K562 (cell line): ENCODE data around the gene ZNF280C. TPM values are rescaled to one million over a fixed set of nuclear protein-coding genes. Genes with fewer than 3 reads are reported as not detected.

Experiments used
- CHD1 ChIP-seq: fragments of 200-600 bp; sonication (generic); IDR thresholded peaks from one replicate; pipeline ENCODE4 v1.6.1; 2012; ENCODE audit warnings: mild to moderate bottlenecking, moderate library complexity, low read length, inconsistent platforms
- DMBX1 ChIP-seq: fragments of 250-450 bp; sonication (Bioruptor Pico); IDR thresholded peaks from 2 replicates; pipeline ENCODE4 v1.8.0; 2022; ENCODE audit warnings: inconsistent platforms, mild to moderate bottlenecking, moderate library complexity, borderline replicate concordance
- FUS ChIP-seq: fragments of 200-400 bp; formaldehyde crosslinking; optimal IDR thresholded peaks from 2 replicates; pipeline ENCODE3; 2017; ENCODE audit warnings: low read depth, low read length
- HNRNPLL ChIP-seq: fragments of 200-400 bp; formaldehyde crosslinking; IDR thresholded peaks from 2 replicates; pipeline ENCODE4 v1.6.1; 2017; ENCODE audit warnings: low read length, low read depth, mild to moderate bottlenecking; ENCODE audit not compliant: poor library complexity, severe bottlenecking
- IRF2 ChIP-seq: sonication (generic); formaldehyde crosslinking; IDR thresholded peaks from 2 replicates; pipeline ENCODE4 v1.8.1; 2022; ENCODE audit warnings: mild to moderate bottlenecking, missing genetic modification reagents
- KAT7 ChIP-seq: sonication (generic); formaldehyde crosslinking; IDR thresholded peaks from 2 replicates; pipeline ENCODE4 v1.8.0; 2022; ENCODE audit warnings: missing genetic modification reagents, mild to moderate bottlenecking, borderline replicate concordance
- MAFG ChIP-seq: fragments of 450-650 bp; conservative IDR thresholded peaks from 2 replicates; pipeline ENCODE4 v1.6.1; 2016; ENCODE audit warnings: missing genetic modification characterization, missing compliant biosample characterization
- MEF2A ChIP-seq: IDR thresholded peaks from 2 replicates; pipeline ENCODE4 v1.6.1; 2011; ENCODE audit warnings: low read depth, mild to moderate bottlenecking, low read length, moderate library complexity; ENCODE audit not compliant: control insufficient read depth
- NONO ChIP-seq, 2 experiments: fragments of 200-400 bp in 1 of 2; fragments of 450-650 bp in 1 of 2; formaldehyde crosslinking in 1 of 2; IDR thresholded peaks; 2 replicates each; pipeline ENCODE4 v1.6.1; 2017; ENCODE audit warnings: low read depth in 2 of 2, mild to moderate bottlenecking in 2 of 2, moderate library complexity in 2 of 2, low read length in 1 of 2
- OTX1 ChIP-seq: fragments of 450-650 bp; formaldehyde crosslinking; IDR thresholded peaks from 2 replicates; pipeline ENCODE4 v1.4.0; 2022; ENCODE audit warnings: mild to moderate bottlenecking
- PCBP2 ChIP-seq: fragments of 200-400 bp; formaldehyde crosslinking; IDR thresholded peaks from 2 replicates; pipeline ENCODE4 v1.6.1; 2018; ENCODE audit warnings: low read length, low read depth, mild to moderate bottlenecking, moderate library complexity; ENCODE audit not compliant: poor library complexity, severe bottlenecking
- PHB2 ChIP-seq: fragments of 450-650 bp; IDR thresholded peaks from 2 replicates; pipeline ENCODE4 v1.6.1; 2017; ENCODE audit warnings: low read depth
- PML ChIP-seq: IDR thresholded peaks from 2 replicates; pipeline ENCODE4 v1.6.1; 2012; ENCODE audit warnings: low read length, inconsistent platforms
- PTRF ChIP-seq: fragments of 450-650 bp; IDR thresholded peaks from 2 replicates; pipeline ENCODE4 v1.6.1; 2016; ENCODE audit warnings: mild to moderate bottlenecking, missing genetic modification characterization, missing compliant biosample characterization
- PTTG1 ChIP-seq: fragments of 450-650 bp; IDR thresholded peaks from 2 replicates; pipeline ENCODE4 v1.6.1; 2016; ENCODE audit warnings: low read depth, mild to moderate bottlenecking, missing genetic modification characterization, missing compliant biosample characterization
- SMARCB1 ChIP-seq: IDR thresholded peaks from 2 replicates; pipeline ENCODE4 v1.6.1; 2011; ENCODE audit warnings: improper control_type of control experiment, low read depth; ENCODE audit not compliant: insufficient read length
- TEAD4 ChIP-seq, 2 experiments: sonication (generic) in 1 of 2; formaldehyde crosslinking in 1 of 2; IDR thresholded peaks; 2 replicates each; pipeline versions ENCODE4 v1.6.1 to v1.8.0; 2012 to 2022; ENCODE audit warnings: borderline replicate concordance in 1 of 2, inconsistent platforms in 1 of 2, low read length in 1 of 2, mild to moderate bottlenecking in 1 of 2, missing genetic modification reagents in 1 of 2
- ZNF239 ChIP-seq: fragments of 250-450 bp; sonication (Bioruptor Pico); IDR thresholded peaks from 2 replicates; pipeline ENCODE4 v1.4.0; 2020; ENCODE audit warnings: mild to moderate bottlenecking
- ZNF24 ChIP-seq: fragments of 450-650 bp; IDR thresholded peaks from 2 replicates; pipeline ENCODE4 v1.6.1; 2016
- ZNF282 ChIP-seq: sonication (generic); formaldehyde crosslinking; IDR thresholded peaks from 2 replicates; pipeline ENCODE4 v1.8.1; 2023; ENCODE audit warnings: missing genetic modification reagents
- ZNF324 ChIP-seq: fragments of 250-450 bp; sonication (Bioruptor Pico); IDR thresholded peaks from 2 replicates; pipeline ENCODE4 v1.4.0; 2020; ENCODE audit warnings: mild to moderate bottlenecking
- ZNF583 ChIP-seq: fragments of 250-450 bp; sonication (Bioruptor Pico); IDR thresholded peaks from 2 replicates; pipeline ENCODE4 v1.4.0; 2020
- polyA plus RNA-seq, 8 experiments: library from polyadenylated mRNA; depleted of rRNA in 4 of 8; stranded (reverse) in 5 of 8; unstranded in 3 of 8; fragments of >200 nt; fragmentation: Nextera tagmentation in 2 of 8; fragmentation: Illumina TruSeq in 1 of 8; extraction: Ambion mirVana in 2 of 8; extraction: Trizol in 1 of 8; gene quantifications; 2 replicates each; pipeline versions ENCODE4 v1.2.1 to v1.2.3, GENCODE V29; 2011 to 2014; ENCODE audit warnings: inconsistent platforms in 1 of 8, missing spikeins in 1 of 8
- total RNA-seq, 7 experiments: library from RNA; depleted of rRNA in 6 of 7; stranded (reverse); fragments of >200 nt in 6 of 7; fragmentation: Illumina TruSeq in 2 of 7; extraction: Trizol in 2 of 7; gene quantifications; 2 replicates each; pipeline versions ENCODE4 v1.2.1 to v1.2.3, GENCODE V29; 2011 to 2021; ENCODE audit warnings: low replicate concordance in 1 of 7
- TF ChIP-seq, protein P1 (sequence below): fragments of 450-650 bp; IDR thresholded peaks from 2 replicates; pipeline ENCODE4 v1.6.1; 2017; ENCODE audit warnings: antibody characterized with exemption, mild to moderate bottlenecking
- TF ChIP-seq, protein P2 (sequence below): fragments of 200-800 bp; sonication (Bioruptor generic); IDR thresholded peaks from 2 replicates; pipeline ENCODE4 v1.6.1; 2017; ENCODE audit warnings: missing genetic modification characterization, missing compliant biosample characterization

Gene ZNF280C
- total and polyA plus RNA-seq, 9 of the 15 experiments (the other 6 are each of a cell fraction or from before 2014, with no cell fraction given): 1.6 to 8.3 (median 4.4) TPM

DNA sequence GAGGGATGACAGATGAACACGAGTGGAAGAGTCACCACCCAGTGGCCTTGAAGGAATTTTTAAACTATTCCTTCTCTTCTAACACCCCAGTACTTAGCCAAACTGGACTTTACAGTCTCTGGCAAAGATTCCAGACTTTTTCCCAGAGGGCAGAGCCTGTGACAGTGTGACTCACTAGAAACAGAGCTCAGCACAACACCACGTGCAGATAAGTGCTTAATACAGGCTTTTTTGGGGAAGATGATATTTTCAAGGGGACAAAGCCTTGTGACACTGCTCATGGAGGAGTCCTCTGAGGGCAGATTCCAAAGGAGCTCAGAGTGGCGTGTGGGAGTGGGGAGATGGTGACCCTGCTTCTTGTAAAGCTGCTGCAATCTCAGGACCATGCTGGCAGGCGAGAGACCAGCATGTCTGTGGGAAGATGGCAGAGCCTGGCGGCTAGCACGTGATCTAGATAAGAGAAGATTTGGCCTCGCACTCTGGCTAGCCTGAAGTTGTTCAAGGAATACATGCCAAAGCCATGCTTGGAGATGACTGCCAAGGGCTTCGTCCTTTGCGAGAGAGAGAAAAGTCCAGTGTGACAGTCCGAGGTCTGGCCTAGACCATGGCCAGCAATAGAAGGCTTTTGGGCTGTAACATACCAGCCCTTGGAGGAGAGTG, 94.5 kb downstream of the ZNF280C start (continued):
- TF ChIP-seq, protein P1, sequence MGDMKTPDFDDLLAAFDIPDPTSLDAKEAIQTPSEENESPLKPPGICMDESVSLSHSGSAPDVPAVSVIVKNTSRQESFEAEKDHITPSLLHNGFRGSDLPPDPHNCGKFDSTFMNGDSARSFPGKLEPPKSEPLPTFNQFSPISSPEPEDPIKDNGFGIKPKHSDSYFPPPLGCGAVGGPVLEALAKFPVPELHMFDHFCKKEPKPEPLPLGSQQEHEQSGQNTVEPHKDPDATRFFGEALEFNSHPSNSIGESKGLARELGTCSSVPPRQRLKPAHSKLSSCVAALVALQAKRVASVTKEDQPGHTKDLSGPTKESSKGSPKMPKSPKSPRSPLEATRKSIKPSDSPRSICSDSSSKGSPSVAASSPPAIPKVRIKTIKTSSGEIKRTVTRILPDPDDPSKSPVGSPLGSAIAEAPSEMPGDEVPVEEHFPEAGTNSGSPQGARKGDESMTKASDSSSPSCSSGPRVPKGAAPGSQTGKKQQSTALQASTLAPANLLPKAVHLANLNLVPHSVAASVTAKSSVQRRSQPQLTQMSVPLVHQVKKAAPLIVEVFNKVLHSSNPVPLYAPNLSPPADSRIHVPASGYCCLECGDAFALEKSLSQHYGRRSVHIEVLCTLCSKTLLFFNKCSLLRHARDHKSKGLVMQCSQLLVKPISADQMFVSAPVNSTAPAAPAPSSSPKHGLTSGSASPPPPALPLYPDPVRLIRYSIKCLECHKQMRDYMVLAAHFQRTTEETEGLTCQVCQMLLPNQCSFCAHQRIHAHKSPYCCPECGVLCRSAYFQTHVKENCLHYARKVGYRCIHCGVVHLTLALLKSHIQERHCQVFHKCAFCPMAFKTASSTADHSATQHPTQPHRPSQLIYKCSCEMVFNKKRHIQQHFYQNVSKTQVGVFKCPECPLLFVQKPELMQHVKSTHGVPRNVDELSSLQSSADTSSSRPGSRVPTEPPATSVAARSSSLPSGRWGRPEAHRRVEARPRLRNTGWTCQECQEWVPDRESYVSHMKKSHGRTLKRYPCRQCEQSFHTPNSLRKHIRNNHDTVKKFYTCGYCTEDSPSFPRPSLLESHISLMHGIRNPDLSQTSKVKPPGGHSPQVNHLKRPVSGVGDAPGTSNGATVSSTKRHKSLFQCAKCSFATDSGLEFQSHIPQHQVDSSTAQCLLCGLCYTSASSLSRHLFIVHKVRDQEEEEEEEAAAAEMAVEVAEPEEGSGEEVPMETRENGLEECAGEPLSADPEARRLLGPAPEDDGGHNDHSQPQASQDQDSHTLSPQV: peak; percentile 89
- no peak for TF ChIP-seq PML
- TF ChIP-seq PHB2: no peak
- TF ChIP-seq PTTG1 (tag): 0 out of 2 replicates have a peak, but pooled peaks have one; percentile 20
- no peak for TF ChIP-seq MEF2A
- TF ChIP-seq, protein P2, sequence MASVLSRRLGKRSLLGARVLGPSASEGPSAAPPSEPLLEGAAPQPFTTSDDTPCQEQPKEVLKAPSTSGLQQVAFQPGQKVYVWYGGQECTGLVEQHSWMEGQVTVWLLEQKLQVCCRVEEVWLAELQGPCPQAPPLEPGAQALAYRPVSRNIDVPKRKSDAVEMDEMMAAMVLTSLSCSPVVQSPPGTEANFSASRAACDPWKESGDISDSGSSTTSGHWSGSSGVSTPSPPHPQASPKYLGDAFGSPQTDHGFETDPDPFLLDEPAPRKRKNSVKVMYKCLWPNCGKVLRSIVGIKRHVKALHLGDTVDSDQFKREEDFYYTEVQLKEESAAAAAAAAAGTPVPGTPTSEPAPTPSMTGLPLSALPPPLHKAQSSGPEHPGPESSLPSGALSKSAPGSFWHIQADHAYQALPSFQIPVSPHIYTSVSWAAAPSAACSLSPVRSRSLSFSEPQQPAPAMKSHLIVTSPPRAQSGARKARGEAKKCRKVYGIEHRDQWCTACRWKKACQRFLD (CRISPR knock-in tag): peak; percentile 70; the same call in 1 of the 2 replicates
- TF ChIP-seq ZNF239 (CRISPR knock-in tag): no peak
- TF ChIP-seq NONO (IDR thresholded peaks at IDR 0.05; ENCODE audit: low read depth in 2 of 2, low read length in 1 of 2): no peak
- no peak for TF ChIP-seq ZNF324 (CRISPR knock-in tag)
- no peak for TF ChIP-seq PTRF (tag)
- TF ChIP-seq IRF2 (CRISPR knock-in tag): no peak
- TF ChIP-seq DMBX1: peak; percentile 89
- TF ChIP-seq HNRNPLL: no peak
- TF ChIP-seq OTX1 (CRISPR knock-in tag): no peak
- no peak for TF ChIP-seq TEAD4 (IDR thresholded peaks at IDR 0.05; ENCODE audit: low read length)
- no peak for TF ChIP-seq TEAD4 (CRISPR knock-in tag; IDR thresholded peaks at IDR 0.05; ENCODE audit: borderline replicate concordance)
- TF ChIP-seq FUS: no peak
- no peak for TF ChIP-seq MAFG (tag)
- TF ChIP-seq KAT7 (CRISPR knock-in tag): no peak
- TF ChIP-seq SMARCB1: no peak
- no peak; the same call in 1 of the 2 replicates for TF ChIP-seq ZNF583 (CRISPR knock-in tag)
- TF ChIP-seq ZNF282 (CRISPR knock-in tag): no peak
- TF ChIP-seq PCBP2: no peak
- TF ChIP-seq ZNF24: no peak
- no peak for TF ChIP-seq CHD1
